ENCODE measurements around the gene SLC4A1AP. TPM values are rescaled to one million over a fixed set of nuclear protein-coding genes. Genes with fewer than 3 reads are reported as not detected.

The SLC4A1AP gene
- total and polyA plus RNA-seq, 2 experiments from 2014 or later: 24.3 to 29.2 TPM

DNA sequence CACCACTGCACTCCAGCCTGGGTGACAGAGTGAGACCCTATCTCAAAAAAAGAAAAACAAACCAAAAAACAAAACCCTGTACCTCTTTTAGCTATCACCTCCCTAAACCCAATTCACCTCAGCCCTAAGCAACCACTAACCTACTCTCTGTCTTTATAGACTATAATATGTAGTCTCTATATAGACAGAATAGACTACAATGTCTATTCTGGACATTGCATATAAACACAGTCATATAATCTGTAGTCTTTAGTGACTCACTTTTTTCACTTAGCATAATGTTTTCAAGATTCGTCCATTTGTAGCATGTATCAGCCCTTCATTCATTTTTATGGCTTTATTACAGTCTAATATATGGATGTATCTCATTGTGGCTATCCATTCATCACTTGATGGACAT lies 70.6 kb downstream of the SLC4A1AP start:
- Histone ChIP-seq H3F3A (replicated peaks; ENCODE audit: low read depth) (0 out of 2 replicates have a peak, but pooled peaks cover 11% of the 10 kb centered on the region), H3K36me3 (ENCODE audit: insufficient read depth) (no peaks in the 10 kb centered on the region), H3K27ac (ENCODE audit: low read depth) (no peak overlapping the region), H3K4me2 (peak overlapping the region; percentile 92), H3K9me2 (ENCODE audit: insufficient read depth) (0 out of 2 replicates have a peak, but pooled peaks cover 3% of the 10 kb centered on the region), H2AFZ (no peak overlapping the region), H3K79me2 (replicated peaks; ENCODE audit: insufficient read depth) (no peaks in the 10 kb centered on the region), H3K4me3 (peak overlapping the region; percentile 69; the same call in 1 of the 2 replicates), H3K27me3 (ENCODE audit: insufficient read depth) (no peaks in the 10 kb centered on the region), H4K20me1 (replicated peaks; ENCODE audit: insufficient read depth) (no peaks in the 10 kb centered on the region), H3K4me1 (ENCODE audit: insufficient read depth) (peaks cover 17% of the 10 kb centered on the region)
- DNase-seq (ENCODE audit: low spot score): no peak
- no peak for TF ChIP-seq NANOG (IDR thresholded peaks at IDR 0.05; ENCODE audit: borderline replicate concordance)
- TF ChIP-seq, protein P1, sequence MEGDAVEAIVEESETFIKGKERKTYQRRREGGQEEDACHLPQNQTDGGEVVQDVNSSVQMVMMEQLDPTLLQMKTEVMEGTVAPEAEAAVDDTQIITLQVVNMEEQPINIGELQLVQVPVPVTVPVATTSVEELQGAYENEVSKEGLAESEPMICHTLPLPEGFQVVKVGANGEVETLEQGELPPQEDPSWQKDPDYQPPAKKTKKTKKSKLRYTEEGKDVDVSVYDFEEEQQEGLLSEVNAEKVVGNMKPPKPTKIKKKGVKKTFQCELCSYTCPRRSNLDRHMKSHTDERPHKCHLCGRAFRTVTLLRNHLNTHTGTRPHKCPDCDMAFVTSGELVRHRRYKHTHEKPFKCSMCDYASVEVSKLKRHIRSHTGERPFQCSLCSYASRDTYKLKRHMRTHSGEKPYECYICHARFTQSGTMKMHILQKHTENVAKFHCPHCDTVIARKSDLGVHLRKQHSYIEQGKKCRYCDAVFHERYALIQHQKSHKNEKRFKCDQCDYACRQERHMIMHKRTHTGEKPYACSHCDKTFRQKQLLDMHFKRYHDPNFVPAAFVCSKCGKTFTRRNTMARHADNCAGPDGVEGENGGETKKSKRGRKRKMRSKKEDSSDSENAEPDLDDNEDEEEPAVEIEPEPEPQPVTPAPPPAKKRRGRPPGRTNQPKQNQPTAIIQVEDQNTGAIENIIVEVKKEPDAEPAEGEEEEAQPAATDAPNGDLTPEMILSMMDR (conservative IDR thresholded peaks at IDR 0.05; ENCODE audit: low read depth in 2 of 2): no peak
- no peak for TF ChIP-seq CREB1 (CRISPR knock-in tag; IDR thresholded peaks at IDR 0.05; ENCODE audit: low read depth)
- TF ChIP-seq ZNF462 (CRISPR knock-in tag; IDR thresholded peaks at IDR 0.05): no peak
- no peak for TF ChIP-seq ZNF331 (CRISPR knock-in tag; IDR thresholded peaks at IDR 0.05; ENCODE audit: low read depth)
- no peak for TF ChIP-seq STAT1 (IDR thresholded peaks at IDR 0.05; ENCODE audit: unreplicated experiment)
- no peak for TF ChIP-seq EZH2phosphoT487 (IDR thresholded peaks at IDR 0.05; ENCODE audit: unreplicated experiment)
- TF ChIP-seq POLR2AphosphoS5 (IDR thresholded peaks at IDR 0.05; ENCODE audit: low read depth): no peak
- no peak for TF ChIP-seq ETS1 (IDR thresholded peaks at IDR 0.05)
- no peak for TF ChIP-seq ZNF114 (CRISPR knock-in tag; IDR thresholded peaks at IDR 0.05)
- no peak for TF ChIP-seq JUNB (IDR thresholded peaks at IDR 0.05; ENCODE audit: unreplicated experiment)
- no peak for TF ChIP-seq EZH2 (IDR thresholded peaks at IDR 0.05; ENCODE audit: low read depth, unreplicated experiment)
- TF ChIP-seq, protein P2, sequence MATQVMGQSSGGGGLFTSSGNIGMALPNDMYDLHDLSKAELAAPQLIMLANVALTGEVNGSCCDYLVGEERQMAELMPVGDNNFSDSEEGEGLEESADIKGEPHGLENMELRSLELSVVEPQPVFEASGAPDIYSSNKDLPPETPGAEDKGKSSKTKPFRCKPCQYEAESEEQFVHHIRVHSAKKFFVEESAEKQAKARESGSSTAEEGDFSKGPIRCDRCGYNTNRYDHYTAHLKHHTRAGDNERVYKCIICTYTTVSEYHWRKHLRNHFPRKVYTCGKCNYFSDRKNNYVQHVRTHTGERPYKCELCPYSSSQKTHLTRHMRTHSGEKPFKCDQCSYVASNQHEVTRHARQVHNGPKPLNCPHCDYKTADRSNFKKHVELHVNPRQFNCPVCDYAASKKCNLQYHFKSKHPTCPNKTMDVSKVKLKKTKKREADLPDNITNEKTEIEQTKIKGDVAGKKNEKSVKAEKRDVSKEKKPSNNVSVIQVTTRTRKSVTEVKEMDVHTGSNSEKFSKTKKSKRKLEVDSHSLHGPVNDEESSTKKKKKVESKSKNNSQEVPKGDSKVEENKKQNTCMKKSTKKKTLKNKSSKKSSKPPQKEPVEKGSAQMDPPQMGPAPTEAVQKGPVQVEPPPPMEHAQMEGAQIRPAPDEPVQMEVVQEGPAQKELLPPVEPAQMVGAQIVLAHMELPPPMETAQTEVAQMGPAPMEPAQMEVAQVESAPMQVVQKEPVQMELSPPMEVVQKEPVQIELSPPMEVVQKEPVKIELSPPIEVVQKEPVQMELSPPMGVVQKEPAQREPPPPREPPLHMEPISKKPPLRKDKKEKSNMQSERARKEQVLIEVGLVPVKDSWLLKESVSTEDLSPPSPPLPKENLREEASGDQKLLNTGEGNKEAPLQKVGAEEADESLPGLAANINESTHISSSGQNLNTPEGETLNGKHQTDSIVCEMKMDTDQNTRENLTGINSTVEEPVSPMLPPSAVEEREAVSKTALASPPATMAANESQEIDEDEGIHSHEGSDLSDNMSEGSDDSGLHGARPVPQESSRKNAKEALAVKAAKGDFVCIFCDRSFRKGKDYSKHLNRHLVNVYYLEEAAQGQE (IDR thresholded peaks at IDR 0.05; ENCODE audit: unreplicated experiment): no peak
- peak overlapping the region; percentile 77; the same call in 2 of the 3 replicates for H3K4me3 Mint-ChIP-seq
- H3K4me1 Mint-ChIP-seq: peaks cover 19% of the 10 kb centered on the region
- H3K27me3 Mint-ChIP-seq (ENCODE audit: insufficient read depth, low read depth, poor library complexity): peaks cover 9% of the 10 kb centered on the region
- no peak overlapping the region for H3K27ac Mint-ChIP-seq
- H3K36me3 Mint-ChIP-seq (ENCODE audit: low read depth): no peaks in the 10 kb centered on the region; the same call in 2 of the 3 replicates
- no peak for ATAC-seq
- peaks cover 8% of the 10 kb centered on the region; the same call in 1 of the 3 replicates for H3K9me3 Mint-ChIP-seq

All from GM23338 (cell line).